Stimulated activated CD8-positive, alpha-beta memory T cell treated with anti-CD3 and anti-CD28 coated beads, Interleukin-15, amount 100 ng/mL, for 1 hour (primary cell): ENCODE data around the gene MDFIC.
A peak's percentile ranks its signal among the peaks of the same experiment; 100 is the strongest.
"Not testable (repeated sequence)": the region's sequence is repeated elsewhere in the genome, so short reads cannot be mapped to it uniquely, and the experiment has no call there.

Experiments used
- DNase-seq: peaks from one replicate; pipeline ENCODE4 v3.0.0-alpha.2; 2020; ENCODE audit warnings: low read depth

Gene MDFIC, protein sequence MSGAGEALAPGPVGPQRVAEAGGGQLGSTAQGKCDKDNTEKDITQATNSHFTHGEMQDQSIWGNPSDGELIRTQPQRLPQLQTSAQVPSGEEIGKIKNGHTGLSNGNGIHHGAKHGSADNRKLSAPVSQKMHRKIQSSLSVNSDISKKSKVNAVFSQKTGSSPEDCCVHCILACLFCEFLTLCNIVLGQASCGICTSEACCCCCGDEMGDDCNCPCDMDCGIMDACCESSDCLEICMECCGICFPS

DNA sequence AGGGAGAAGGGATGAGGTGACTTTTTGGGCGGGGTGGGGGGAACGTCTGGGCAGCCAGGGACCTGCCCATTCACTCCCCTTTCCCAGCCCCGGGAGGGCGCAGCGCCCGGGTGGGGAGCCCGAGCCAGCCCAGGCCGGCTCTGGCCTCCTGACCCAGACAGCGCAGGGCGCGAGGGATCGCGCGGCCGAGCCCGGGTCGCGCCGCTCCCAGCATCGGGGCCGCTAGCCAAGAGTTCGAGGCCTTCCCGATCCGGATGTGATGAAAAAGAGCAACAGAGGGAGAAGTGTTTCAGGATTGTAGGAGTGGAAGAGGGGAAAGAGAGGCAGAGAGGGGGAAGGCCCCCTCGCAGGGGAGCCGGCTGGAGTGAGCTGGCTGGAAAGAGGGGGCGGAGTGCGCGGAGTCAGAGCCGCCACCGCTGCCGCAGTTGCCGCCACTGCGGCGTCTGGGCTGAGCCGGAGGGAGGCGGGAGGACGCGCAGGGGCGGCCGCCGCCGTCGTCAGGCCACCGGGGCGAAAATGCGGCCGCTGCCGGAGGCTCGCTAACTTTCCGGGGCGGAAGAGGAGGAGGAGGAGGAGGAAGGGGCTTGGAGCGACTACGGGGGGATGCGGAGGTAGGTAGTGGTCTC is at the start of gene MDFIC:
TSS of gene MDFIC (plus strand) at position 69 of the 626 bp plus-strand sequence. CDS start 940 bp downstream, outside the sequence.
- peak; percentile 30 for DNase-seq

DNA sequence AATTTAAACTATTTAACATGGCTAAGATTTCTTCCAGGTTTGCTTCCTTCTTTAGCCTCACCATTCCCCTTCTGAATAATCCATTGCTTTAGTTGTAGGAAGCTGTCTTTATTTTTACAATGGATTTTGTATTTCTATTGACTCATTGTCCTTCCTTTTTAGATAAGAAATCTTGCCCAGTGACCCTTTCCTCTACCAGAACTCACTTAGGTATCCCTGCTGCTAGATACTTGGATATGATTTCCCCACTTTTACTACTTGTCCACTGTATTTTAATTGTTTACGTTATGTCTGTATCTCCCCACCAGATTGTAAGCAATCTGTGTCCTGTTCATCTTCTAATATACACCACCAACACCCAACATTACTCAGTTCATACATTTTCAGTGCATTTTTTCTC is 47.7 kb upstream of the MDFIC start:
- DNase-seq = no peak

DNA sequence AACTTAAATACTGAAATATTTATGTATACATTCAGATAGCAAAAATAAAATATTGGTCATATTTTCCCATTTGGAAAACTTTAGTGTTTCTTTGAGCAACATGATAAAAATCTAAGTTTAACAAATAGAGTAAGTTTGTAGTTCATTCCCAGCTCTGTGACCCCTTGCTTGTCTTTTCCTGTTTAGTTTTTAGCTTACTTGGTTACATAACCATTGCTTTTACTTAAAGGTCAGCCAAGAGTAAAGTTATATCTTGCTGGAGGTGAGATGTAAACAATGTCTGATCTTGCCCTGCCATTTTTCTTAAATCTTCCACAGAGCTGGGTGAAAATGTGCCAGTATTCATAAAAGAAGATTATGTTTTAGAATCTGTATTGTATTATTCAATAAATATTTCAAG is 46.7 kb upstream of the MDFIC start:
- no peak for DNase-seq

DNA sequence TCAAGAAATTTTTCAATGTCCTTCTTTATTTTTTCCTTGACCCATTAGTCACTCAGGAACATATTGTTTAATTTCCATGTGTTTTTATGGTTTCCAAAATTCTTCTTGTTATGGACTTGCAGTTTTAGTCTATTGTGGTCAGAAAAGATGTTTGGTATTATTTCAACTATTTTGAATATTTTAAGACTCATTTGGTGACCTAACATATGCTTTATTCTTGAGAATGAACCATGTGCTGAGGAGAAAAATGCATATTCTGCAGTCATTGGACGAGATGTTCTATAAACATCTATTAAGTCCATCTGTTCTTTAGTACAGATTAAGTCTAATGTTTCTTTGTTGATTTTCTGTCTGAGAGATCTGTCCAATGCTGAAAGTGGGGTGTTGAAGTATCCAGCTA is 42.3 kb upstream of the MDFIC start:
- no peak for DNase-seq

DNA sequence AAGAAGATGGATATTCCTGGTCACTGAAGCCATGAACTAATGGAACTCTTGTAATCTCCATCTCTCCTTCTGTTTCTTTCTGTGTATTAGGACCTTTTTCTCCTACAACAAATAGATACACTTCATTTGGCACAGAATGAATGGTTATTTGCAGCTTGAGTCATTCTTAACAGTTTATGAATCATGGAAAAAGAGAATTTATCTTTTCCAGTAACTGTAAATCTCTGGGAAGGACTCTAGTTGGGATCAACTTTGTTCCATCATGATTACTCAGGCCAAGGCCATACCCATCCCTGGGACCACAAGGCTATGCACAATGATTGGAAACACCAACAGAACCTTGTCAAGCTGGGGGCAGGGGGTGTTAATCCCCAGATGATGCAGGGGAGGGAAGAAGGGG is 36.1 kb upstream of the MDFIC start:
- DNase-seq = no peak

DNA sequence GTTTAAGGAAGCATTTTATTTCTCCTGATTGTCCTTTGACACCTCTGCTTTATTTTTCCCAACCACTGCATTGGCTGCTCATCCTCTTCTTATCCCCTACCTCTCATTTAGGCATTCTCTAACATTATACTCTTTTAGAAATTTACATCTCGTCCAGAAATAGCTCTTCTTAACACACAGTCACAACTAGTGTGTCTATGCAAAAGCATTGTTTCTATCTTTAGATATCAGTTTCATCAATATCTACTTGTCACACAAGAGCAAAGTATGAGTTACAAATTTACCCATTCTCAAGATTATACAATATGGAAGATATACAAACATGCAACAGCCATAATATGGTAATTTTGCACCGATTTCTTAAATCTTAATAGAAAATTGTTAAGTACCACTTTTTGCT is 35.7 kb upstream of the MDFIC start:
- no peak for DNase-seq

DNA sequence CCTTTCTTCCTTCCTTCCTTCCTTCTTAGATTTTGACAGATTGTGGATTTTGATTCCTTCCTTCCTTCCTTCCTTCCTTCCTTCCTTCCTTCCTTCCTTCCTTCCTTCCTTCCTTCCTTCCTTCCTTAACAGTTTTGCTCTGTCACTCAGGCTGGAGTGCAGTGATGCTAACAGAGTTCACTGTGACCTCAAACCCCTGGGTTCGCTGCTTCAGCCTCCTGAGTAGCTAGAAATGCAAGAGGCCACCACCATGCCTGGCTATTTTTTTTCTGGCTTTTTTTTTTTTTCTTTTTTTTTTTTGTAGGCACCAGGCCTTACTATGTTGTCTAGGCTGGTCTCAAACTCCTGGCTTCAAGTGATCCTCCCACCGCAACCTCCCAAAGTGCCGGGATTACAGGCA is 32.8 kb upstream of the MDFIC start:
- DNase-seq = not testable (repeated sequence)

DNA sequence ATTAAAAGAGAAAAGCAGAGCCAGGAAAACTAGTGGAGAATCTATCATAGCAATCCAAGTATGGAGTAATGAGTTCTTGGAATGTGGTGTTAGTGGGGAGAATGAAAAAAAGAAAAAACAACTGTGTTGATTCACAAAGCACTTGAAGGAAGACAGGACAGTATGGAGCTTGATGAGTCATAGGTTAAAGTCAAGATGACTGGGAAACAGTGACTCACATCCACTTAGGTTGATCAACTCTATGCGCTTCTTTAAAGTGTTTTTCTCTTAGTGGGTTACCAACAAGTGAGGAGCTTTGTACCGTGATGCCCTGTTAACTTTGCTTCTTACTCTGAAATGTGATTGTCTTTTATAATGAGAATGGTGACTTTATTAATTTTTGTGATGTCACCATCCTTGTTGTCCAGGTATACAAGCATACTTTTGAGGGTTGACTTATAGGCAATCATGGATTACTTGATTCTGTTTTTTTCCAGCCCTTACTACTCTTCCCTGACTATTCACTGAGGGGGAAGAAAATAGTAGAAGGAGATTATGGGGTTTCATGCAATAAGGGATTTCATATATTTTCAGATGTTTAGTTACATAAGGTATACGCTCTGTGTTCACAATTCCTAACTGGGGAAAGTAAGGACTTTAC is 32.1 kb upstream of the MDFIC start:
- DNase-seq = no peak

DNA sequence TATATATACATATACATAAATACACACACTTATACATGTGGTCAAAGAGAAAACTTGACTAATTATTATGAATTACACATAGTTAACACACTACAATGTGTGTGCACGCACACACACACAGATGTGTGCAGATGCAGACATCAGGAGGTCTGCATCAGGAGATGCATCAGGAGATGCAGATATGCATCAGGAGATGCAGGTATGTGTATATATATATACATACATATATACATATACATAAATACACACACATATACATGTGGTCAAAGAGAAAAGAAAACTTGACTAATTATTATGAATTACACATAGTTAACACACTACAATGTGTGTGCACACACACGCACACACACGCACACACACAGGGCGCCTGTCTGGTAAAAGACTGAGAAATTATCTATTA is 31.3 kb upstream of the MDFIC start:
- DNase-seq = no peak

DNA sequence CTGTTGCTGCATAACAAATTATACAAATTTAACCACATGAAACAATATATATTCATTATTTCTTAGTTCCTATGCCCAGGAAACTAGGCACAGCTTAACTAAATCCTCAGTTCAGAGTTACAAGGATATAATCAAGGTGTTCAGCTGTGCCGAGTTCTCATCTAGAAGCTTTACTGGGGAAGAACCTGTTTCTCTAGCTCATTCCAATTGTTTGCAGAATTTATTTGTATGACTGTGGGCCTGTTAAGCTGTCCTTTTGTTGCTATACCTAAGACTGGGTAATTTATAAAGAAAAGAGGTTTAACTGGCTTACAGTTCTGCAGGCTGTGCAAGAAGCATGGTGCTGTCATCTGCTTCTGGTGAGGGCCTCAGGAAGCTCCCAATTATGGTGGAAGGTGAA is 21.8 kb upstream of the MDFIC start:
- no peak for DNase-seq

DNA sequence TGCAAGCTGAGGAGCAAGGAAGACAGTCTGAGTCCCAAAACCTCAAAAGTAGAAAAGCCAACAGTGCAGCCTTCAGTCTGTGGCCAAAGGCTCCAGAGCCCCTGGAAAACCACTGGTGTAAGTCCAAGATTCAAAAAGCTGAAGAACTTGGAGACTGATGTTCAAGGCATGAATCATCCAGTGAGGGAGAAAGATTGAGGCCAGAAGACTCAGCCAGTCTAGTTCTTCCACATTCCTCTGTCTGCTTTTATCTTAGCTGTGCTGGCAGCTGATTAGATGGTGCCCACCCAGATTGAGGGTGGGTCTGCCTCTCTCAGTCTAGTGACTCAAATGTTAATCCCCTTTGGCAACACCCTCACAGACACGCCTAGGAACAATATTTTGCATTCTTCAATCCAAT is 20.1 kb upstream of the MDFIC start:
- DNase-seq = no peak

DNA sequence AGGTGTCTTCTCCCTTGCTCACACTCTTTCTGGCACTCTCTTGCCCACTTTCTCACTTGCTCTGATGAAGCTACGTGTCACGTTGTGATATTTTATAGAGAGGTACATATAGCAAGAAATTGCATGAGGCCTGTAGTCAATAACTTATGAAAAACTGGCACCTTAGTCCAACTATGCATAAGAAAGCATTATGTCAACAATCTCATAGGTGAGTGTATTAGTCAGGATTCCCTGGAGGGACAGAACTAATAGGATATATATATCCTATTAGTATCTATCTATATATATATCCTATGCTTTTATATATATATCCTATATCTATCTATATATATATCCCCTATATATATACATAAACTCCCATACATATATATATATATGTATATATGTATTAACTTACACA is 18.8 kb upstream of the MDFIC start:
- no peak for DNase-seq

DNA sequence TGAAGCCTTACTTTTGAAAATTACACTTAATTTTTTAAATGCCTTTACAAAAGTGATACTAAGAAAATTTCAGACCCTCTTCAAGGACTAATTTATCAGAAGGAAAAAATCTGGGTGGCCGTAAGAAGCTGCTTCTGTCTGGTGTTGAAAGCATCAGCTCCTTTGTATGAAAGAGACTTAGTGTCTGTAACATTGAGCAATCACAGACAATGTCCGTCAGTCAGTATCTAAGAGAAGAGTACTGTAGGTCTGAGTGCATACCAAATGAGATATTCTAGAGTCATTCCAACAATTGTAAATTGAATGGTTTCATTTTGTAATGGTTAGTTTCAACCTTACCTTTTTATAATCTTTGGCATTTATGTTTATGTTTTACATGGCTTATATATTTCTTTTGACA is 11.1 kb upstream of the MDFIC start:
- no peak for DNase-seq

DNA sequence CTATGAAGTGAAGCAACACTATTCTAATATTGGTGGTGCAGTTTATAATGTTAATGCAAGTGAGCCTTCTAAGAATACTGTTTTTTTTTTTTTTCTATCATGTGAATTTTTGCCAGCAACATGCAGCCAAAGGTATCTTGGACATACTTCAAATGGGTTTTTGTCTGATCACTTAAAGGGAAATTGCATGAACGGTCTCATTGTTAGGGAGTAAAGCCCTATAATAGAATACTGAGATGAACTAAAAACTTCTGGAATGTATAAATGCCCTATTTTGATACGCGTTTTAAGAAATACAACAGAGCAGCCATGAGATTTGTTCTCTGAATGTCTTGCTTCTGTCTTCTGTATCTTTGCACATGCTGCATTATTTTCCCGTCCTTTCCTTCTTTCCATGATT is 10.5 kb upstream of the MDFIC start:
- DNase-seq = no peak

DNA sequence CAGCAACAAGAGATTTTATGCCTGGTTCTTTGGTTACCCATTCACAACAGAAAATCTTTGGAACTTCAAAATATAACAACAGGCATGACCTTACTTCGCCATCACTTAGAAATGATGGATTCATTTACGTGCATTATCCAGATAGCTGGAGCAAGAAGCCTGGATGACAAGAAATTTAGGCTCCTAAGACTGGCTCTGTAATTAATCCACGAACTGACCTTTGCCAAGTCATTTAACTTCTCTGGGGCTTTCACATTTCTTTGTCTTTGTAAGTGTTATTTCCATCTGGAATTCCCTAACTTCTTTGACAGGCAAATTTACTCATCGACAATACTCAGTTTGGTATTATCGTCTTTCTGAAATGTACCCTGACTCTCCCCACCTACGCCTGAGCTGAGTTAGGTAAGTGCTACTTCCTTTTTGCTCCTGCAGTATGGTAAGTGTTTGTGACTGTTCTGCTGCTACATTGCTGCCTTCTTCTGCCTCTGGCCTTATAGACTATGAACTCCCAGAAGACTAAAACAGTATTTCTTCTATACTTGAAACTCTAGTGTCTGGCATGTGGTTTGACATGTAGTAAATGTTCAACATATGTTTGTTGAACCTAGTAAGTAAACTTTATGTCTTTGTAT is 5.5 kb upstream of the MDFIC start:
- no peak for DNase-seq

DNA sequence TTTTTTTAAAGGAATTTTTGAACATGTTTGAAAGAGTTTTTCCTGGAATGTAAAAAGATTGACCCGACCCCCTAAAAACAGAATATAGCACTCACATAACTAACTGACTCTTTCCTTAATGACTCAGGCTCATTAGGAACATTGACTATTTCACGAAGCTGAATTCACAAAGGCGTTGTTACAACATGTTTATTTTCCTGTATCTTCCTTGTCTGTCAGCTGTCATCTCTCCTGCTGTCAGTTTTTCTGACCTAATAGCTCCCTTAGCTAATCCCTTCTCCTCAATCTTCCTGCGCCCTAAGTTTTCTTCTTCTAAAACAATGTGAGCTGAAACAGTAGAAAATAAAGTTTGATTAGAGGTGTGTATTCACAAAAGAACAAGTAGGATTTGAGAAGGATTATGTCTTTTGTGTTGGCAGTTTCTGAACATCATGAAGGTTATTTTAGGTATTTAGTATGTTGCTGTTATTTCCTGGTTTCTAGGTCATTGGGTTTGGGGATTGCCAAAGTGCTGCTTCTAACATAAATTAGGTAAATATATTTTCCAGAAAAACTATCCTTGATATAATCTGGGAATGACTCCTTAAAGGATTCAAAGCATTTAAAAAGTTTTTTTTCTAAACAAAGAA is 4.6 kb upstream of the MDFIC start:
- no peak for DNase-seq

DNA sequence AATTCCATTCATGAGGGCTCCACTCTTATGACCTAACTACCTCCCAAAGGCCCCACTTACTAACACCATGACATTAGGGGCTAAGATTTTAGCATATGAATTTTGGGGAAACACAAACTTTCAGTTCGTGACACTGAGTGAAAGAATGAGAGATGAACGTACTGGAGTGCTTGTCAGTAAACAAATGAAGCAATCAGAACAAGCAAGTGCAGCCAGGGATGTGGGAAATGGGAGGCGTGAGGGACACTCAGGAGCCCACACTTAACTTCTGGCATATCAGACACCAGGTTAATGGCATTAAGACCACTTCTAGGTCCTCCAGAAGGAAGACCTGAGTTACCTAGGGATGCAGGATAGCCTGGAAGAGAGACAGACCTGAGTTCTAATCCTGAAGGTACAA is 2.3 kb upstream of the MDFIC start:
- no peak for DNase-seq

DNA sequence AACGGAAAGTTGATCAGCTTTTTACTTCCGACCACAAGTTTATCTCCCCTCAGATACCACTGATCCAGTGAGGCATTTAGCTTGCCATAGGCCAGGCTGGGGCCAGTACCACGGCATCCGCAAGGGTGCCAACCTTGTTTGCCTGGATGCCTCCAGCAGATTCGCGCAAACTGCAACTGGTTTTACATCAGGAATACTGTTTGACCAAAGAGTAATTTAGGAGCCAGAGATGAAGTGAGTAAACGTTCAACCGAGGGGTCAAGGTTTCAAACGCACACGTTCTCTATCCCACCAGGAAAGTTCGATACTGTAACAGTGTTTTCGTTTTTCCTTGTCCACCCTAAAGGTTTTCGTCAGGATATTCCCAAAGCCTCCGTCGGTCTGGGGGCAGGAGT is 266 bp upstream of the MDFIC start:
- DNase-seq = peak; percentile 10

DNA sequence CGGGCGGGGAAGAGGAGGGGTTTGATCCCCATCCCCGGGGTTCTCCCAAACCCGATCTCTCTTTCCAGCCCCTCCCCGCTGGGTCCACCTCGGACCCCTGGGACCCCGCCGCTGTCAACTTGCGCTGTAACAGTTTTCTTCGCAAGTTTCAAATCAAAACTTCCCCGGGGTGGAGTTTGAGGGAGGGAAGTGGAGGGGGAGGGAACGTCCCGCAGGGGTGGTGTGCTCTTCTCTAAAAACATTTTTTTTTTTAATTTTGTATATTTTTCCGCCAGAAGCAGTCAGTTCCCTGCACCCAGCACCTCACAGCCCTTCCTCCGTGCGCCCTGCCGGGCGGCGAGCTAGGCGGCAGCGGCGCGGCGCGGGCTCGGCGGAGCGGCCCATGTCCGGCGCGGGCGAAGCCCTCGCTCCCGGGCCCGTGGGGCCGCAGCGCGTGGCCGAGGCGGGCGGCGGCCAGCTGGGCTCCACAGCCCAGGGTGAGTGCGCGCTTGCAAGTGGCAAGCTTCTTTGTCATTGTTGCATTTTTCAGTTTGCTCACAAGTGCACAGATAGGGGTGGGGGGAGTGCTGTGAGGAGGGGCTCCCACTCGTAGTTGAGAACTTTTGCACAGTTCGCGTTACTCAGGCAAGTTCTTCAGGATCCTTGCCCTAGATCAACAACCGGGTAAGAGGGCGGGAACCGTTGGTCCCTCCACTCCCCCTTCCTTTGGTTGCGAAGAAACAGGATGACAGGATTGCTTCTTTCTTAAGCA is 933 bp downstream of the MDFIC start:
- DNase-seq = no peak

DNA sequence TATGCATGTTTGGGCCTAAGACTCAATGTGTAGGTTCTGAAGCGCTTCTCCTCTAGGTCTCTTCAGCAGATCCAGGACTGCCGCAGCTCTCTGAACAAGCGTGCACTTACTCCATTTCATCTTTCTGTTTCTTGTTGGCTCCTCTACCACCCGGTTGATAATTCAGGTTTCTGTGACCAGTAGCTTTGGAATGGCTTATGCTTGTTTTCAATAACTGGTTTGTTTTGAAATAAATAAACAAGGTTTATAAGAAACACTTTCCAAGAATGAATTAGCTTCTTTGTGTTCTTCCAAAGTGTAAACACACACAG is 1.5 kb downstream of the MDFIC start:
- DNase-seq = no peak

DNA sequence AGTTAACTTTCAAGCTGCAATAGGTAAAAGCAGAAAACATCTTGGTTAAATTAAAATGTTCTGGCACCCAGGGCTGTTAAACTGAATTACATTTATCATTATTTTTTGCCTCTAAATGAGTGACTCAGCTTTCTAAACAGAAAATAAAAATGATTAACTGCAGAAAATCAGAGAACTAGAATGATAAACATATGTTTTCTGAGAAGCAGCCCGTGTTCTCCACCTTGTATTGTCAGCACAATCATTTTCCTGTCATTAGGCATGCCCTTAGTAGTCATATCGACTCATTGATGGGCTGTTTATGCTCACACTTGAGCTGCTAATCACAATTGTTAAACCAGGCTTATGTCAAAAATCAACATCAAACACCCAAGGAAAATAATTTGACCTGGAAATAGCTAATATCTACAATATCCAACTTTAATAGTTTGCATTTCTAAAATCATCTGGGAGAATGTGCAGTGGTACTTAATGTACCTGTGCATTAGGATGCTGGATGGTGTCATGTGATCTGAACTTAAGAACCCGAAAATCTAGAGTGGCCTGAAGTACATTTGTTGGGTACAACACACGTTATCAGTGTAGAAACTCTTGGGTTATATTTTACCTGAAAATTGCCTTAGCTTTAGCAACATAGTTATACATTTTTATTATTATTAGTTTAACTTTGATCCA is 2.3 kb downstream of the MDFIC start:
- no peak for DNase-seq

DNA sequence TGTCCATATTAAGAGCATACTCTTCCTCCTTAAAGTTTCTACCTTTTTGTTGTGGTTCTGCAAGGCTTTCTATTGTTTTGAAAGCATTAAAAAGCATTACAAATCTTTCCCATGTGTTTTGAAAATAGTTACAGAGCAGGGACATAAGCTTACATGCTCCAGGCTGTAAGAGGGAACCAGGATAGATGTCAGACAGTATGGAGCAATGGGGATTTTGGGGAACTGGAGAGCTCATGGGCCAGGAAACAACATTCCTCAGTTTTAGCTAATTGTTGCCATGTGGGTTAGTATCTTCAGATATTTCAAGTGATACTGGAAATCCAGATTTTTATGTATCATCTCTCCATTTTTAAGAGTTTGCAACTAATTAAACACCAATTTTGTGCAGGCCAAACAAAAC is 3.5 kb downstream of the MDFIC start:
- no peak for DNase-seq
